ENCODE measurements around the gene THSD4.
"Not testable (repeated sequence)": the region's sequence is repeated elsewhere in the genome, so short reads cannot be mapped to it uniquely, and the experiment has no call there.

The THSD4 gene

DNA sequence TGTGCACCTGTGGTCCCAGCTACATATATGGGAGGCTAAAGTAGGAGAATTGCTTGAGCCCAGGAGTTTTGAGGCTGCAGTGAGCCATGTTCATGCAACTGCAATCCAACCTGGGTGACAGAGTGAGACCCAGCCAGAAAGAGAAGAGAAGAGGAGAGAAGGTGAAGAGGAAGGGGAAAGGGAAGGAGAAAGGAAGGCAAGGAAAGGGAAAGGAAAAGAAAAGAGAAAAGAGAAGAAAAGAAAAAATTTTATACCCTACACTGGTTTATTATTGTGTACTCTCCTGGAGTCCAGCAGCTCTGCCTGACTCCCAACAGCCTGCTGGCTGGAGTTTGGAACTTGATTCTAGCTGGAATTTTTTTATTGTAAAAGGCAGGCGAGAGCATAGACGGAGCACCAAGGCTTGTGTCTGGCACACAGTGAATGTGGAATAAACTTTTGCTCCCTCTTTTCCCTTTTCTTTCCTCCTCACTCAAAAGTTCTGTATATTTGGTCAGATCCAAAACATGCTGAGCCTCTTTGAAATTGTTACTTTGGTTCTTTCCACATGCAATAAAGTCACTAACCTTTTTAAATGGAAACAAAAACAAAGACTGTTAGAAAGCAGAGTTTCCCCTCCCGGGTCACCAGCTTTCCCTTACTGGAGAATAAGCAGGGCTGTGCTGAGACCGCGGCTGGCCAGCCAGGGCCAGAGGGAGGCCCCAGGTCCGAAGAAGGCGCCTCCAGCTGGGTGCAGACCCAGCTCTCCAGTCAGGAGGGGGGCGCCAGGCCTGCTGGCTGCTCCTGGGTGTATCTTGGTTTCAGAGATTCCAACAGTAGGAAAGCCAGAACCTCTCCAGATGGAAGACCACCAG is 9.9 kb downstream of the THSD4 start:
- DNase-seq = no peak

DNA sequence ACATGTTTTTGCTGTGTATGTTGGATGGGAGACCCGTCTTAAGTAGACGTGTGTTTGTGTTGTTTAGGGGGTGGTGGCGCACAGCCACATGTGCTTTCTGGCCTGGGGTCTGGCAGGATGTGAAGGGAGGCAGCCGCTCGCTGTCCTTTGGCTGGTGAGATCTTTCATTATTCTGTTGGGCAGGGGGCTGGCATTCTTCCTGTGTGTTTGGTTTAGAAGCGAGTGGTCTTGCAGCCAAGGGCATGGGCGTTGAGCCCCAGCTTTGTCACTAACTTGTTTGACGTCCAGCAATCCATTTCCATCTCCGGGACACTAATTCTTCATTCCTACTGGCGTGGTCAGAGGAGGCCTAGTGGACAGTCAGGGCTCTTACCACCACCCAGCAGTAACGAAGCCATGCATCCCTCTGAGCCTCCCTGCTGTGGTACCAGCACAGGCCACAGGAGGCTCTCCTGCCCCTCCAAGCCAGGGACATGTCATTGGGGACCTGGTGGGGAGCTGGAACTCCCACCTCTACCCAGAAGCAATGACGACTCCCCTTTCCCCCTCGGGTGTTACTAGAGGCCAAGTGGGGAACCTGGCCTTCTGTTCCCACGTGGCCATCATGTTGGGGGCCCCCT is 10.7 kb downstream of the THSD4 start:
- no peak for DNase-seq

DNA sequence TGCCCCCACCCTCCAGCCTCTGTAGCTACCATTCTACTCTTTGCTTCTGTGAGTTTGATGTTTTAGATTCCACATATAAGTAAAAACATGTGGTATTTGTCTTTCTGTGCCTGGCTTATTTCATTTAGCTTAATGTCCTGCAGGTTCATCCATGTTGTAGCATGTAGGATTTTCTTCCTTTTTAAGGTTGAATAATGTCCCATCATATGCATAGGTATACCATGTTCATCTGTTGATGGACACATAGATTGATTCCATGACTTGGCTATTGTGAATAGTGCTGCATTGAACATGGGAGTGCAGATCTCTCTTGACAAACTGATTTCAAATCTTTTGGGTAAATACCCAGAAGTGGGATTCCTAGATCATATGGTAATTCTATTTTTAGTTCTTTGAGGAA is 11.8 kb downstream of the THSD4 start:
- DNase-seq = no peak

DNA sequence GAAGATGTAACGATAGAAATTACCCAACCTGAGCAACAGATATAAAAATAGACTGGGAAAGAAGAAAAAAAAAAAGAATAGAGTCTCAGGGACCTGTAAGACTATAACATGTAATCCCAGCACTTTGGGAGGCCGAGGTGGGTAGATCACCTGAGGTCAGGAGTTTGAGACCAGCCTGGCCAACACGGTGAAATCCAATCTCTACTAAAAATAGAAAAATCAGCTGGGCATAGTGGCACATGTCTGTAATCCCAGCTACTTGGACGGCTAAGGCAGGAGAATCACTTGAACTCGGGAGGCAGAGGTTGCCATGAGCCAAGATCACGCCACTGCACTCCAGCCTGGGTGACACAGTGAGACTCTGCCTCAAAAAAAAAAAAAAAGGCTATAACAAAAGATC is 12.9 kb downstream of the THSD4 start:
- DNase-seq = not testable (repeated sequence)

DNA sequence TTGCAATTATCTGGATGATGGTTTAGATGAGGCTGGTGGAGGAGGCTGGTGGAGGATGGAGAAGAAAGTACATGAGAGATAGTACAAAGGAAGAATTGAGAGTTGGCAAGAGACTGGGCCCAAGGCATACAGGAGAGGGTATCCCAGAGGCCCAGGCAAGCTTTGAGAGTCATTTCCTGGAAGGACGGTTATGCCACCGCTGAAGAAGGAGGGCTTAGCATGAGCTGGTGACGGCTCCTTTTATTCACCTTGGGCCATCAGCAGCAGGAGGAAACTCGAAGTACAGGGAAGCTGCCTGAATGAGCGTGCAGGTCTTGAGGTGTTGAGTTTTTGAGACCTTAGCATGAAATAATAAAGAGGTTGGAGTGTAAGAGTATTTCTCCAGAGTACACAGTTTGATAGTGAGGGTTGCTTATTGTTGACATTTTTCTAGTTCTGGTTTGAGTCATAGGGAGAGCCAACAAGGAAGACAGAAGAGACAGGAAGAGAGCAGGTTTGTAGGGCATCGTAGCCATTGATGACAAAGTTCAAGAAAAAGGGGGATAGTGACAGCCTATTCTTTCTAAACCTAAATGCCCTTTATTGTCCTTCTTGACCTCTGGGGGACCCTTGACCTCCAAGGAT is 13.8 kb downstream of the THSD4 start:
- DNase-seq = no peak

DNA sequence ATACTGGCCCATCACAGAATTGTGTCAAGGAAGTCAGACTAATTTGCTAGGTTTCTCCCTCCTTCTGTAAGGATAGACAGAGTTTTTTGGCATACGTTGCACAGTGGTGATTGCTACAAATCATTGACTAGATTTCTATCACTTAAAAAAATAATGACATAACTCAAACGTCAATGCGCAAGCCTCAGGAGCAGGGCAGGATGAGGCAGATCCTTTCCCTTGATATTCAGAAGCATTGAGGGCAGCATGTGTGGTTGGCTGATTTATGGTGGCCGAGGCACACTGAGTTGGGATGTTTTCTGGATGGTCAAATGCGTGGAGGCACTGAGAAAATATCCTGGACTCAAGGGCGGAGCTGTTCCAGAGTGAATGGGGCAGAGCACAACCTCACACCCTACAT is 14.4 kb downstream of the THSD4 start:
- DNase-seq = no peak

DNA sequence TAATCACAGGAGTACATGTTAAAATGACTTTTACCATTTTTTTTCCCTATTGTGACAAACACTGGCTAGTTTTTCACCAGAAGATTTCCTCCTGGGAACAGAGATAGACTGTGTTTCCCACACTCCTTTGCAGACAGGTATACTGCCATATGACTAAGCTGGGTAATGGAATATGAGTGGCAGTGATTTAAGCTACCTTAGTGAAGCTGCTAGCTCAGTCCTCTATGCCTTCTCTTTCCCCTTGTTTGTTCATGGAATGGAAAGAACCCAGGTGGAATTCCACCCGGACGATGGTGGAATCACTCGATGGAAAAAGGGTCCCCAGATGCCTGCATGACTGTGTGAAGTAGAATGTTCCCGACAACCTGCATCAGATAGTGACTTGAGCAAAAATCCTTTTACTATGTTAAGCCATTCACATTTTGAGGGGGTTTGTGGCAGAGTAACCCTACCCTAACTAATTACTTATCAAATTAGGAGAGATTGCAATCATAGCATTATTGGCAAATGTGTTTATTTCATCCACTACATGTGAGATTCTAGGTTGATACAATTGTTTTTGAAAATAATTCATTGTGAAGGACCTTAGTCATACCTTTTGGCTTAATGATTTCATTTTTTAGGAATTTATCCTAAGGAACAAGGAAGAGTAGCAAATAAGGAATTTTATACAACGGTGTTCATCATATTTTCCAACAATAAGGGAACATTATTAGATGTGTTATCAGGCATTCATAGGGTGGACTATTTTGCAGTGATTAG is 16.5 kb downstream of the THSD4 start:
- no peak for DNase-seq

DNA sequence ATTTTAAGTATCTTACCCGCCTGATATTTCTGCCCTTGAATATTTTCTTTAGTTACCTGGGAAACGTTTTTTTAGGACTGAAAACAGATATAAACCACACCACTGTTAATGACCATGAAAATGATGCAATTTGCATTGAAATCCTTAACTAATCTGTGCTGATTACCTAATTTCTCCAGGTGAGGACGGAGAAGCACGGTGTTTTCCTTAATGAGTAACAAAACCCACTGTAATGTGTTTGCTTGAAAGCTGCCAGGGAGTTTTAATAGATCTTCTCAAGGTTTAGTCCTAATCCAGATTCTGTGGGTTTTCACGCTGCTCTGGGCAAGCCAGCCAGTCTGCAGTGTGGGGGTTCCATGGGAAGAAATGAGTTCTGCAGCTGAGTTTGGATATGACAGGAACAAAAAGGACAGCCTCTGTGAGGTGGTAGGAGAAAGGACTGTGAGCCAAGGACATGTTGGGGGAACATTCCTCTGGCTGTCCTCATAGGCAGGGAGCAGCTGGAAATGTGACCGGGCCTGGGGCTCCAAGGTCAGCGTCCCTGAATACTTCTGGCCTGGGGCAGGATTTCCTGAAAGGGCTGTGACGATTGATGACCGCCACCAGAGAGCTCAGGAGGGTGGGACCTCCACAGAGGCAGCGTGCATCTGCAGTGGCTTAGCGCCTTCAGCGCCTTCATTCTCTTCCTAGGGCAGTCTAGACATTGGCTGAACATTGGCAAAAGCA is 18.6 kb downstream of the THSD4 start:
- no peak for DNase-seq

DNA sequence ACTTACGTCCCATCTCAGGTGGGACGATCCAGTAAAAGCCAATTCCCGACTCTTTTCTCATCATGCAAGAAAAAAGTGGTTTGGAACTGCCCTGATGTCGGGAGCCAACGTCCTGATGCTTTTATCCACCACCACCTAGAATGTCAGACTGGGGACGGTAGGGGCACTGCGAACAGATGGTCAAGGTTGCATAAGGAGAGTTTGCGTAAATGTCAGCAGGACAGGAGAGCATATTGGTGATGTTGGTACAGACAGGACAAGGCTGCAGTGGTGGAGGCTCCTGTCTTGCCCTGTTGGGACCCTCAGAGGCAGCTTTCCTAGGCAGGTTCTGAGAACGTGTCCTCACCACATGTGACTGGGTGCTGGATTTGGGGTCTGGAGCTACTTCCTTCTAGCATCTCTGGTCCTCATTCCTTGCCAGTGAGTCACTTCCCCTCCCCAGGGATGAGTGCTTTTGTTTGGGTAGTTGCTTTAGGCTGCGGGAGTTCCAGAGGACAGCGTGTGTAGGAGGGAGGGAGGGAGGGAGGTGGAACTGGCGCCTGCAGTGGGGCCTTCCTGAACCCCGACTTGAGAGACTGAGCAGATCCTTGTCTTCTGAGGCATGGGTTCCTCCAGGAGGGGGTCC is 21.0 kb downstream of the THSD4 start:
- DNase-seq = no peak

DNA sequence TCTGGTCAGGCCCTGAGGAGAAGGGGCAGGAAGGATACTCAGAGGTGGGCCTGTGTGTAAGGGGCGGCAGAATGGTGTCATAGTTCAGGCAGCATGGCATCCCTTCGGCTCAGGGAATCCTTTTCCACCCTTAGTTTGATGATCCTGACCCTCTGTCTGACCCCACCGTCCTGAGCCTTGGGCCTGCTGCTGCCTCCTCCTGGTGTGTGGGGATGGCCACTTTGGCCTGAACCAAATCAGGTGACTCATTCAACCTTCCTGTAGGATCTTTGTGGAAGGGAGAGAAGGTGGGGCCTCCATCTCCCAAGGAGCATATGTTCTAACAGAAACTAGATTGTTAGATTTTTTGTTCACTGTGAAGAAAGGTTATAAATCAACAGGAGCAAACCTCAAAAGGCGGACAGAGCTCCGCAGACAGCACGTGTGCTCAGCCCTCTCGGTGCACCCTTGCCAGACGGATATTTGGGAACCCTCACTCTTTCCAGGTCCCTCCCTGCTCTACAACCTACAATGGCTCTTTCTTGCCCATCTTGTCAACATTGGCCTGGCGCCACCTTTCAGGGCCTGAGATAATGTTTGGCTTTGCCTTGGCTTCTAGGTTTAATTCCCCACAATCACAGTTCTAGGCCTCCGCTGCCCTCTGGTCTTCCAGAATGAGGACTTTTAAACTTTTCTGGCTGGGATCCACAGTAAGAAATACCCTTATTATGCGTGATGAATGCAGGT is 21.7 kb downstream of the THSD4 start:
- no peak for DNase-seq

DNA sequence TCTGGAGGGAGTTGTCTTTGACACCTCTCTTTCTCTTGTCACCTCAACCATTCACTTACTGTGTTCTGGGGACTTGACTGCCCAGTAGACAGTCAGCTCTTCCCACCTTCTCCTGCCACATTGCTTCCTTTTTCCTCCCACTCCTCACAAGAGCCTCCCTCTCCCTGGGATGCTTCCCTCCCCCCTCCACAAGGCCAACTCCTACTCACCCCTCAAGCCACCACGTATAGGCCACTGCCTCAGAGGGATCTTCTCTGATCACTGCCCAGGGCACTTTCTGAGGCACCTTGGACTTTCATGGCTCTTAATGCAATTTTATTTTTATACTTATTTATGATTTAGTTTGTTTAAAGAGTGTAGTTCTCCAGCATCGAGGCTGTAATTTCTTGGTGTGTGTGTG is 23.2 kb downstream of the THSD4 start:
- no peak for DNase-seq

DNA sequence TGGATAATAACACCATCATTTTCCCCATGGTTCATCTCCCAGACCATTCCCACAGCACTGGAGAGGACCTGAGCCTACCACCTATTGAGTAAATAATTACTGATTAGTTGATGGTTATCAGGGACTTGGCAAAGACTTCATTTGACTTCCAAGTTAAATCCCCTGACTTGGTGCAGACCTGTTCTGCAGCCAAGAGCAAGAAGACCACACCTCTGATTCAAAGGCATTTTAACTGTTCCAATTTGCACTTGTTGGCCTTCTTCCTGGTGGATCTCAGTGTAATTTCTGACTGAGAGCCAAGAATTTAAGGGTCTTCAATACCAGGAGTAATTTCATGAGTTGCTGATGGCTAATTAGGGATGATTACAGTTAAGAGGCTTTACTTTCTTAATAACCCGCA is 24.0 kb downstream of the THSD4 start:
- DNase-seq = no peak

DNA sequence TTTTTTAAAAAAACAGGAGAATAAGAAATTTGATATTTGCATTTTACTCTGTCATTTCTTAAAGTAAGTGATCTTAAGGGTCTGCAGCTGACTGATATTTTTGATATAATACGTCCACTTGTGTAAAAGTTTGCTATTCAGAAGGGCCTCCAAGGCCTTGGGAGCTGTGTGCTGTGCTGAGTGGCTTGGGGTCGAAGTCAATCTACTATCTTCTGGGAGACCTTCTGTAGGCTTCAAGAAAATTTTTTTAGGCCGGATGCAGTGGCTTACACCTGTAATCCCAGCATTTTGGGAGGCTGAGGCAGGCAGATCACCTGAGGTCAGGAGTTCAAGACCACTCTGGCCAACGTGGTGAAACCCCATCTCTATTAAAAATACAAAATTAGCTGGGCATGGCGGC is 26.3 kb downstream of the THSD4 start:
- no peak for DNase-seq

DNA sequence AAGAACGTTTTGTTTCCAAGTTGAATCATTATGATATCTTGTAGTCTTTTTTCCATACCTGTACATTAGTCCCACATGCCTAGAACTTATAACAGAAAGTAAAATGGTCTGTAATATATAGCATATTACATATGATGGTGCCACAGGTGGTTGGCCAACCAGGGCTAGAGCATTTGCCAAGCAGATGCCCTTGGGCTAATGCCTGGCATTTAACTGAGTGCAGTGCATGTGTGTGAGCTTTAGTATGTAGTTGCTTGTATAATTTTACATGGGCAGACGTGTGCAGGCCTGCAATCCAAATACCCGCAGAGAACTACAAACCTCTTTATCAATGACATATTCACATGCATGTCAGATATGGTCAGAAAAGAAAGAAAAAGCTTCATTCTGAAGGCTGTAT is 27.5 kb downstream of the THSD4 start:
- DNase-seq = no peak

DNA sequence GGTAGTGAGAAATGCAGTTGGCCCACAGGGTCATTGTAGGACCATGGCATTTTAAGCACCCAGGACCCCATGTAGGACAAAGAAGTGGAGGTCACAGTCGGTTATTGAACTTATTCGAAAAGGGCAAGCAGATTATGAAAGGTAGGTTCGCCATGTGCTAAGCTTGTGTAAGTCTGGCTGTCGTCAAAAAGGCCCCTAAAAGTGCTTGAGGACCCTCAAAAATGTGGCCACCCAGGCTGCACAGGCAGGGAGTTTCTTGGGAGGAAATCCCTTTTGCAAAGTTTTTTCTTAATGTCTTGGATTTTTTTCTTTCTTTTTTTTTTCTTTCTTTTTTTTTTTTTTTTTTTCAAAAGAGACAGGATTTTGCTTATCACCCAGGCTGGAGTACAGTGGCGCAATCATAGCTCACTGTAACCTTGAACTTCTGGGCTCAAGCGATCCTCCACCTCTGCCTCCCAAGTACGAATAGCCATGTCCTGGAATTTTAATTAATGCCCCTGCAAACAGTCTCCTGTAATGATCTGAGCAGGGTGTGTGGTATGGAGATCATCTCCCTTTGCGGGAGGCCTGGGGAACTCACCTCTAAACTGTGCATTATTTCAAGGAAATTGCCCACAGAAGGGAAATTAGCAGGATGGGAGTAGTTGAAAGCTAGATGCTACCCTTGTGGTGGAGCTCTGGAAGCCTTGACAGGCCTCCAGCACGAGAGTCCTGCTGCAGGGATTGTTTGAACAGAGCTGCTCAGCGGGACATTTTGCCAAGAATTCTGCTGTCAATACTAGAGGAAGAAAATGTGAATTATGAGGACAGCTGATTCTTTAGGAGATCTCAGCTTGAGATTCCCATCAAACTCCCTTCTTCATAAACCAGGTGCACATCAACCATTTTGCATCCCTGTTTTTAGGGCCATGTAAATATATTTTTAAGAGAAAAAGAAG is 28.4 kb downstream of the THSD4 start:
- no peak for DNase-seq

DNA sequence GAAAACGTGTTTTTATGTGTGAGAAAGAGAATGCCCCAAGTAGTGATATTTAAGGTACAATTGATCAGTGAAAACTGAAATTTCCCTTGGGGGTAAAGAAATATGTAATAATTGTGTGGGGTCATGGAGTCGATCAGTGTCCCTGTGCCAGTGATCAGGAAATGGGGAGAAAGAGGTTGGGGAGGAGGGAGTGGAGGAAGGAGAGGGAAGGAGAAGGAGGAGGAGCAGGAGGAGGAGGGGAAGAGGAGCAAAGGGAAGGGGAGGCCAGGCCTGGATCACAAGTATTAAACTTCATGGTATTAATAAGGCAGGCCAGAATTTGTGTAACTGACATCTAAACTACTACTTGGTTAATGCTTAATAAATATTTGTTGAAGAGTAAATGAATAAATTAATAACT is 30.4 kb downstream of the THSD4 start:
- no peak for DNase-seq

DNA sequence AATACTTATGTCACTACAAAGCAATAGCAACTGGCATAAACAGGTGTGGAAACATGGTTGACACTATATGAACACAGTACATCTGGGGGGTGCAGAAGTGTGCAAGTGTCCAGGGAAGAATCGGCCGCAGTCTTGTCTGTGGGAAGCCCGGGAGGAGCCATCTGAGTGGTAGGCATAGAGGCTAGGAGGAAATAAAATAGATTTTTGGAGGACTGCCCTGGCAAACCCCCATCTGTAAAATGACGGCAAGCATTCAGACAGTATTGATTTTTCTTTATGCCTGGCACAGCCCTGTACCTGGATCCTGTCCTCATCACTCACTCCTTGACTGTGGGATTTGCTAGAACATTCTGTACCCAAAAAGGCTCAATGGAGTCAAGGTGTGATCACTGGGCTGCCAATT is 31.3 kb downstream of the THSD4 start:
- DNase-seq = no peak

DNA sequence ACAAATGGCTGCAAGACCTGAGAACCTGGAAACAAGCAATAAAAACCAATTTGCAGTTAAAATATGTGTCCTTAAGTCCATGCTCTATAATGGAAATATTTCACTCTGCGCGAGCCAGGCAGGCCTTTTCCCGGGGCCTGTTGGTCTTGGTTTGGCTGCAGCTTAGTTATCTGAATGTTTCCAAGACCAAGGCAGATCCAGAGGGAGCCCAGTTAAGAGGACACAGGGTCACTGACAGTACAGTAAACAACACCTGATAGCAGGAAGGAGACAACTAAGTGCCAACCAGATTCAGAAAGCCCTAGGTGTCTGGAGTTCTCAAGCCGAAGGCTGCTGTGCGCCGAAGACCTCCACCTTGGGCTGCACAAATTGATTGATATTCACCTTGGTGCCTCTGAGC is 32.8 kb downstream of the THSD4 start:
- no peak for DNase-seq

DNA sequence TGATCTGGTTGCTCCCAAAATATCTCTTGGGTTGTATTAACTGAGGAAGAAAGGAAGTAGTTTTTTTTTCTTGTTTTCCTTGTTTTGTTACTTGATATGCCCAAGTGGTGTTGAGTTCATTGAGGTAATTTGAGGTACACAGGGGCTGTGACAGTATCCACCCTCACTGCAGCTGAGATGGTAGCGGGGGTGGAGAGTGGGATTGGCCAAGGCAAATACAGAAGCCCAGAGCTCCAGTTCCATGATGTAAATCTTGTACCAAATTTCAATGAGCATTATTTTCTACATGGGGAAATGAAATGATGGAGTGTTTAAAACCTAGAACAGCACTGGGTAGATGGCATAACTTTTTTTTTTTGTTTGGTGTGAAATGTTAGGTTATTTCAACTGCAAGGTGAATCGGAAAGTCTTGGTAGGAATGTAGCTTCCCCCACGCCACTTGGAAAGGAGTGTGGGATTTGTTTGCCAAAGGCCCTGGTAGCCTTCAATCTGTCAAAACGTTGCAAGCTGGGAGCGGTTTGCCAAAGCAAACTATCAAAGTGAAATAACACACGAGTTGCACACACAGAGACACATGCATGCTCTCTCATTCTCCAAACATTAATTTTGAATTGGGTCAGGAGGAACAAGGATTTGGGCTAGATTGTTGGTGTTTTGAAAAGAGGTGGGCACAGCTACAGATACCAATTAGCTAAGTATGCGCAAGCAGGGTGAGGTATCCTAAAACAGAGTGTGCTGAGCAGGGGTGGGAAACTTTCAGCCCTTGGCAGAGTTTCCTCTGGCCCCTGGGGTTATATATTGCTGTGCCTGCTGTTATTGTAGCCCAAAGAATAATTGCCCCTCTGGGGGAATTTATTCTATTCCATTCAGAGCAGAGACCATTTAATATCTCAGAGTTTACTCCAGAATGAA is 34.6 kb downstream of the THSD4 start:
- no peak for DNase-seq
